Activated CD4-positive, alpha-beta T cell treated with anti-CD3 and anti-CD28 coated beads, Interleukin-2, amount 50 U/mL, for 1 hour (primary cell): ENCODE data around the gene FN3KRP.
"Not testable (repeated sequence)": the region's sequence is repeated elsewhere in the genome, so short reads cannot be mapped to it uniquely, and the experiment has no call there.

Source experiments
- DNase-seq: peaks from one replicate; pipeline ENCODE4 v3.0.0-alpha.2; 2020

FN3KRP gene

GRCh38 chr17:82709676-82710498 is 6.6 kb upstream of the FN3KRP start:
- DNase-seq, result no peak

- no peak for DNase-seq
These were observed 5.8 kb upstream of the FN3KRP start for GRCh38 chr17:82710499-82711232.

GRCh38 chr17:82713071-82713723 is 3.3 kb upstream of the FN3KRP start:
- DNase-seq, result no peak

DNA sequence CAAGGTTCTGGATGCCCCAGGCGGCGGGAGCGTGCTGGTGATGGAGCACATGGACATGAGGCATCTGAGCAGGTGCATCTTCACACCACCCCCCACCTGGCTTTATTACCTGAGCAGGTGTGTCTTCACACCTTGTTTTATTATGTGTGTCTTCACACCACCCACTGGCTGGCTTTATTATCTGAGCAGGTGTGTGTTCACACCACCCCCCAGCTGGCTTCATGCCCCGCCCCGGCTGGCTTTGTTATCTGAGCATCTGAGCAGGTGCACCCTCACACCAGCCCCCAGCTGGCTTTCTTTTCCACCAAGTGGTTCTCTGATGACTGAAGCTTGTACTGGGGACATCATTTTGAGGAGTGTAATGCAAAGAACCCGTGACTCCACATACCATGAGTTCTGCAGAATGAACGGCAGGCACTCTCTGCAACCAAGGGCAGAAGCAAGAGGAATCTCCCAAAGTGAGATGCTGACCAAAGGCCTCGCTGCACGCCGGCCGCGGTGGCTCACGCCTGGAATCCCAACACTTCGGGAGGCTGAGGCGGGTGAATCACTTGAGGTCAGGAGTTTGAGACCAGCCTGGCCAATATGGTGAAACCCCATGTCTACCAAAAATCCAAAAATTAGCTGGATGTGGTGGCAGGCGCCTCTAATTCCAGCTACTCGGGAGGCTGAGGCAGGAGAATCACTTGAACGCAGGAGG is 2.6 kb downstream of the FN3KRP start:
- DNase-seq, result no peak

DNA sequence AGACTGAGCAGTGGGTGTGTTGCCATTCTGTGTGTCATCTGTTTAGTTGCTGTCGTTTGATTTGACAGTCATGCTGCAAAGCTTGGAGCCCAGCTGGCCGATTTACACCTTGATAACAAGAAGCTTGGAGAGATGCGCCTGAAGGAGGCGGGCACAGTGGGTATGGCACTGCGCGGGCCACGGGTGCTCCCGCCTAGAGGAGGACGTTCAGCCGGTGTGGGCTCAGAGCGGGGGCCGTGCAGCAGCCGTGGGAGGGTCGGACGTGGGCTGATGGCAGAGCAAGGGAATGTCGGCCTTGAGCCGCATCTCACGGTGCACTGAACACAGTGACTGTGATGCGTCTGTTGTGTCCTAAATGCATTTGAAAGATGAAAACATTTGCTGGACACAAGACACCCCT is 3.7 kb downstream of the FN3KRP start:
- DNase-seq, result no peak

GRCh38 chr17:82722341-82723013 is 6.0 kb downstream of the FN3KRP start:
- no peak for DNase-seq

DNA sequence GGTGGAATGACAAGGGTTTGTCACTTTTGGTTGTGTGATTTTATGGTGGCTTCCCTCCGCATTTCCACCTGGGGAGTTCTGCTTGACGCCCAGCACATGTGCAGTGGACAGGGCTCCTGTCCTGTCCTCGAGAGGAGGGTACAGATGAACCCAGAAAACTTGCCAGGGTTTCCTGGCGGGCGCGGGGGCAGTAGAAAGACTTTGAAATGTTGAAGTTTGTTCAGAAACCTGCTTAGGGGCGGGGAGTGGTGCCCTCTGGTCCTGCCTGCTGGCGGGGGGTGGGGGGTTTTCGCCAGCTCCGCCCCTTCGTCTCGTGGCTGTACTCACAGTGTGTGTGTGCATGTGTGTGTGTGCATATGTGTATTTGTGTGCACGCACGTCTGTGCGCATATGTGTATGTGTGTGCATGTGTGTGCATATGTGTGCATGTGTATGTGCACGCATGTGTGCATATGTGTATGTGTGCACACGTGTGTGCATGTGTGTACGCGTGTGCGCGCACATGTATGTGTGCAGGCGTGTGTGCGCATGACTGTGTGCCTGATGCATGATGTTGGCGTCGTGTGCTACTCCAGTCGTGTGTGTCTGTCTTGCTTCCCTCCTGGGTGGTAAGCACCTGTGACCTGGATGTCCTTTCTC is 6.8 kb downstream of the FN3KRP start:
- no peak for DNase-seq

GRCh38 chr17:82726427-82726826 is 9.9 kb downstream of the FN3KRP start:
- no peak for DNase-seq

DNA sequence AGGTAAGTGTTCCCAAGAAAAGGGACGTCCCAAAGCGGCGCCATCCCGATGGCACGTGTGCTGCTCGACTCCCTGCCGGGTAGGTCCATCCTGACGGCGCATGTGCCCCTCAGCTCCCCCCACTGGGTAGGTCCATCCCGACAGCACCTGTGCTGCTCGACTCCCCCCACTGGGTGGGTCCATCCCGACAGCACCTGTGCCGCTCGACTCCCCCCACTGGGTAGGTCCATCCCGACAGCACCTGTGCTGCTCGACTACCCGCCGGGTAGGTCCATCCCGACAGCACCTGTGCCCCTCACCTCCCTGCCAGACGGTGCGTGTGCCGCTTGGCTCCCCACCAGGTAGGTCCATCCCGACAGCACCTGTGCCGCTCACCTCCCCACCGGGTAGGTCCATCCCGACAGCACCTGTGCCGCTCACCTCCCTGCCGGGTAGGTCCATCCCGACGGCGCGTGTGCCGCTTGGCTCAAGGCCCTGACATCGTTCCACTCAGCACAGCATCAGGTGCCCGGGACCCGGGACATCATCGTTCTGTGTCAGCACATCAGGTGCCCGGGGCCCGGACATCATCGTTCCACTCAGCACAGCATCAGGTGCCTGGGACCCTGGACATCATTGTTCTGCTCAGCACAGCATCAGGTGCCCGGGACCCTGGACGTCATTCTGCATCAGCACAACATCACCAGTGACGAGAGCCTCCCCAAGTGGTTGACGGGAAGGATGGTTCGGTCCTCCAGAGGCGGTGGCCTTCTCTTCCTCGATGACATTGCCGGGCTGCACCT is 13.2 kb downstream of the FN3KRP start:
- no peak for DNase-seq

DNA sequence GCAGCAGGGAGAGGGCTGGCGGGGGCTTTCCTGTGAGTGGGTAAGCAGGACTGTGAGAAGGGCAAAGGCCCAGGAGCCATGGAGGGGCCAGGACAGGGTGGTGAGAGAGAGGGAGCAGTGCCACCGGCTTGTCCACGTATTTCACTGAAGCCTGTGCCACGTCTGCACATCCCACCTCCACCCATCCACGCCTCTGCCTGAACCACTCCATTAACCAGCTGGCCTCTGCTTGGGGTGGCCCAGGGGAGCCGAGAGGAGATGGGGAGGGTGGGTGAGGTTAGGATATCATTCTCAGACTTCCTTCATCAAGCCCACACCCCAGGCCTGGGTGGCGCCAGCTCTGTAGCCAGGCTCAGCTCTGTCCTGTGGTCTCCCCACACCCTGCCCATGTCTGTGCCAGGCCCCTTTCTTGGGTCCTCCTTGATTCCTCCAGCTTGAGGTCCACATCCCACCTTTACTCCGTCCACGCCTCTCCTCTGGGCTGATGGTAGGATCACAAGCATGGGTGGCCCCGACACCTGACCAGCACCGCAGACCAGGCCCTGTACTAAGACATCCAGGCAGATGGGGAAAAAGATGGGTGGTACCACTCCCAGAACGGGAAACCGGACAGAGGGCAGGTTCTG is 15.7 kb downstream of the FN3KRP start:
- no peak for DNase-seq

GRCh38 chr17:82734987-82735866 is 18.7 kb downstream of the FN3KRP start, which contains the start of gene FN3K:
TSS of gene FN3K (plus strand) at chr17:82735615. CDS start at chr17:82735637, 22 bp downstream.
- peak; percentile 28 for DNase-seq

- no peak for DNase-seq
These were observed 20.1 kb downstream of the FN3KRP start for GRCh38 chr17:82736511-82737185.

DNA sequence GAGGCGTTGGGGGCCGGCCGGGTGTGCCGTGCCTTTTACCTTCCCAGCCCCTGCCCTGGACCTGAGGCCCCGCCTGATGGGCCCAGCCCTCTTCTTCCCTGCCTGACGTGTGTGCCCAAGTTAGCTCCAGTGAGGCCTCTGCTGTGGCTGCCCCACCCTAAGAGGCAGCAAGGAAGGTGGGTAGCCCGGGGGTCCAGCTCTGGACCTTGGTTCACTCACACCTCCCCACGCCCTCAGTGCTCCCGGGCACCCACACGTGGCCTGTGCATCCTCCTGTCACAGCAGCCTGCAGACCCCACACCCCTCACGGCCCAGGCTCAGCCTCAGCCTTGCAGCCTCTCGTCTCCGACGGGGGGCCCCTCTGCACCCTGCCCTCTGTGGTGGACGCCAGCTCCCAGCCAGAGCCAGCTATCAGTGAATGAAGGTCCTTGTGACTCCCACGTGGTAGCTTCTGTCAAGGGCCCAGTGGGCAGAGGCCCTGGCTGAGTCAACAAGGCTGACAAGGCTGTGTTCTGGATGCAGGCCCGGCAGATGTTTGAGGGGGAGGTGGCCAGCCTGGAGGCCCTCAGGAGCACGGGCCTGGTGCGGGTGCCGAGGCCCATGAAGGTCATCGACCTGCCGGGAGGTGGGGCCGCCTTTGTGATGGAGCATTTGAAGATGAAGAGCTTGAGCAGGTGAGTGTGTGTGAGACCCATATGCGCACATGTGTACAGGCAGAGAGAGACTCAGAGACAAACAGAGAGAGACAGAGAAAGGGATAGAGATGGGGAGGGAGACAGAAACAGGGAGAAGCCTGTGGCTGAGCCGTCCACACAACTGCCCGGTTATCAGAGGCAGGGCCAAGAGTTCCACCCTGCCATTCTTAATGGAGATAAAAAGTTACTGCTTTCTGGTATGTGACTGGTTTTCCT is 21.7 kb downstream of the FN3KRP start:
- no peak for DNase-seq

DNA sequence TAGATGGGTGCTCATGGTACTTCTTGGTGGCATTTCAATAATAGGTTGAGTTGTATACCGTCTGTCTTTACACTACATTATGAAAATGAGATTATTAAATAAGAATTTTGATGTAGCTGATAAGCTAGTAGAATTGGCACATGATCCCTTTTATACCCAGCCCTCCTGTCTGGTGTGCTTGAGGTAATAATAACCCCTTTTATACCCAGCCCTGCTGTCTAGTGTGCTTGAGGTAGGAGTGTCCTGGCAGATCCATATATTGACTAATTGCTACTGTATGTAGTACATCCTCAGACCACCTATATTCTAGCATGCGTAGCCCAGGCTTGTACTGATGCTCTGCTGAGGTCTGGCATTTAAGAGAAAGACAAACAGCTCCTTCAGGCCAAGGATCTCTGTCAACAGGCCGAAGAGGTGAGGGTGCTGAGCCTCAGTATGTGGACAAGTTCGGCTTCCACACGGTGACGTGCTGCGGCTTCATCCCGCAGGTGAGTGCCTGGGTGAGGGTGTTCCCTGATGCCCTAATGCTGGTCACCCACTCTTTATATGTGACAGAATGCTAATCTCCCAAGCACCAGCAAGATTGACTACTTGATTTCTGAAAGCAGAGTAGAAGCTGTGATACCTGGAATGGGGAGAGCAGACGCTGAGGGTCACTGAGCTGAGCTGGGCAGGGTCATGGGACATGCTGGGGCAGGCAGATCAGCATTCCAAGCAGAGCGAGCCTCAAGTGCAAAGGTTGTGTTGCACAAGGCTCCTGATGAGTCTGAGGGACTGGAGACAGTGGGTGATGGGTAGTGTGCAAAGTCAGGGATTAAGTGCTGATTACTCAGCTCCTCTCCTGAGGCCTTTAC is 24.6 kb downstream of the FN3KRP start:
- DNase-seq, result no peak

DNA sequence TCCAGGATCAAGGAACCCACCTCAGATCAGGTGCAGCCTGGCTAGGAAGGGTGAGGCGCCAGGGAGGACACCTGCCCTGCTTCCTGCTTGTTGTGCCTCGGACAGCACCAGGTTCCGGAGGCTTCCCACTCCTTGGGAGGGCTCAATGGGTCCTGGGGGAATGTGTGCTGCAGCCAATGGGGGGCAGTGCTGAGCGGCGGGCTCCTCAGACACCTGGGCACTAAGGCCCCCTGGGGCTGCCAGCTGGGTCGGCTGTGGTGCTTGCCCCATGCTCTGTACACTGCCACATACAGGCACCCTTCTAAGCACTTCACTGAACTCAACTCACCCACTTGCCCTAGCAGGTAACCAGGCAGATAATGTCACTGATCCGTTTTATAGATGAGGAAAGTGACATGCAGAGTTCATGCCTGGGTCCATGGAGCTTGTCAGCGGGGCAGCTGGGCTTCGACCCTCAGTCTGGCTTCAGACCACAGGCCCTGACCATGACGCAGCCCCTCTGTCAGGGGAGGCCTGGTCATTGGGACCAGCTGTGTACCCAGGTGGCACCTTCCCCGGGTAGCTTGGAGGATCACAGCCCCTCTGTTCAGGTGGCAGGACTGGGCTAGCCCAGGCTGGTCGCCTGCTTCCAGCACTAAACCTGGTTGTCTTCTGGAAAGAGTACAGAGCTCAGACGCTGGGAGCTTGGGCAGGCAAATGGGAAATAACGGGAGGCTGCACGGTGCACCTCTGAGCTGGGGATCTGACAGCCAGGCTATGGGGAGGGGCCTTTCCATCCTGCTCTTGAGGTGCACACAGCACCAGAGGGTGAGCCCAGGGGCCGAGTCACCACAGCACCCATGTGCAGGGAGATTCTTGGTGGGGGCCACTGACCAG is 27.1 kb downstream of the FN3KRP start:
- DNase-seq, result no peak

- DNase-seq, result not testable (repeated sequence)
These were observed 28.2 kb downstream of the FN3KRP start for GRCh38 chr17:82744736-82745135.
